Neural cell (in vitro differentiated cells): ENCODE measurements around the gene GNPTG. TPM values are rescaled to one million over a fixed set of nuclear protein-coding genes. Genes with fewer than 3 reads are reported as not detected.

ENCODE experiments used
- H2AFZ ChIP-seq: fragments of 200-600, 300-800 bp; sonication (generic), shearing (Covaris generic); 2 replicates; pipeline ENCODE4 v1.6.0; 2014; ENCODE audit warnings: low read depth, mild to moderate bottlenecking, antibody characterized with exemption, low read length, moderate library complexity
- H3F3A ChIP-seq: fragments of 200-600 bp; shearing (Covaris generic); 2 replicates; pipeline ENCODE4 v1.6.1; 2016; ENCODE audit warnings: mild to moderate bottlenecking, moderate library complexity, mixed read lengths, antibody characterized with exemption, low read length; ENCODE audit not compliant: insufficient read depth, poor library complexity, severe bottlenecking
- H3K27ac ChIP-seq: fragments of 200-600, 300-800 bp; sonication (generic), shearing (Covaris generic); 2 replicates; pipeline ENCODE4 v1.5.1; 2014; ENCODE audit warnings: mild to moderate bottlenecking, low read length, moderate library complexity
- H3K27me3 ChIP-seq: fragments of 300-800, 200-600 bp; sonication (generic), shearing (Covaris generic); 2 replicates; pipeline ENCODE4 v1.6.0; 2014; ENCODE audit warnings: mild to moderate bottlenecking, low read depth, low read length, moderate library complexity; ENCODE audit not compliant: insufficient read depth
- H3K36me3 ChIP-seq: fragments of 300-800, 200-600 bp; sonication (generic), shearing (Covaris generic); 2 replicates; pipeline ENCODE4 v1.5.1; 2014; ENCODE audit warnings: mild to moderate bottlenecking, antibody characterized with exemption, low read length, moderate library complexity; ENCODE audit not compliant: insufficient read depth
- H3K4me2 ChIP-seq: fragments of 300-800, 200-600 bp; sonication (generic), shearing (Covaris generic); 2 replicates; pipeline ENCODE4 v1.6.0; 2014; ENCODE audit warnings: mild to moderate bottlenecking, low read length
- H3K4me3 ChIP-seq: fragments of 300-800, 200-600 bp; sonication (generic), shearing (Covaris generic); 2 replicates; pipeline ENCODE4 v1.5.1; 2014; ENCODE audit warnings: mild to moderate bottlenecking, low read length, moderate library complexity
- H3K79me2 ChIP-seq: fragments of 200-600 bp; shearing (Covaris generic); replicated peaks from 2 replicates; pipeline ENCODE4 v1.6.0; 2014; ENCODE audit warnings: mild to moderate bottlenecking, low read length, moderate library complexity; ENCODE audit not compliant: insufficient read depth
- H3K9ac ChIP-seq: fragments of 300-800, 200-600 bp; sonication (generic), shearing (Covaris generic); 2 replicates; pipeline ENCODE4 v1.6.1; 2016; ENCODE audit warnings: mild to moderate bottlenecking, low read length, mixed read lengths
- H3K9me2 ChIP-seq: fragments of 200-600 bp; shearing (Covaris generic); 2 replicates; pipeline ENCODE4 v1.6.1; 2016; ENCODE audit warnings: mild to moderate bottlenecking, low read length, mixed read lengths; ENCODE audit not compliant: insufficient read depth
- H3K9me3 ChIP-seq: fragments of 200-600, 300-800 bp; sonication (generic), shearing (Covaris generic); 2 replicates; pipeline ENCODE4 v1.6.1; 2016; ENCODE audit warnings: mild to moderate bottlenecking, mixed run types, low read length, moderate library complexity, mixed read lengths
- H4K20me1 ChIP-seq: fragments of 200-600 bp; shearing (Covaris generic); 2 replicates; pipeline ENCODE4 v1.6.1; 2016; ENCODE audit warnings: mild to moderate bottlenecking, mixed run types; ENCODE audit not compliant: insufficient read depth
- EP300 ChIP-seq: fragments of 450-650 bp; conservative IDR thresholded peaks from 2 replicates; pipeline ENCODE4 v1.6.1; 2014; ENCODE audit warnings: antibody characterized with exemption, mild to moderate bottlenecking, moderate library complexity; ENCODE audit not compliant: poor library complexity, severe bottlenecking
- EZH2 ChIP-seq: fragments of 200-600, 300-800 bp; shearing (Covaris generic), sonication (generic); IDR thresholded peaks from 2 replicates; pipeline ENCODE4 v1.6.1; 2014; ENCODE audit warnings: antibody characterized with exemption, low read length, borderline replicate concordance, mild to moderate bottlenecking; ENCODE audit not compliant: insufficient read depth, poor library complexity, severe bottlenecking
- MXI1 ChIP-seq: fragments of 450-650 bp; conservative IDR thresholded peaks from 2 replicates; pipeline ENCODE4 v1.6.1; 2014; ENCODE audit warnings: antibody characterized with exemption, mild to moderate bottlenecking; ENCODE audit not compliant: poor library complexity, severe bottlenecking
- POLR2AphosphoS5 ChIP-seq: IDR thresholded peaks from 2 replicates; pipeline ENCODE4 v1.6.1; 2012
- RAD21 ChIP-seq: fragments of 450-650 bp; conservative IDR thresholded peaks from 2 replicates; pipeline ENCODE4 v1.6.1; 2014; ENCODE audit warnings: antibody characterized with exemption, mild to moderate bottlenecking, moderate library complexity
- SMC3 ChIP-seq: fragments of 450-650 bp; conservative IDR thresholded peaks from 2 replicates; pipeline ENCODE4 v1.6.1; 2014; ENCODE audit warnings: antibody characterized with exemption, mild to moderate bottlenecking, moderate library complexity; ENCODE audit not compliant: poor library complexity
- TAF1 ChIP-seq: IDR thresholded peaks from 2 replicates; pipeline ENCODE4 v1.6.1; 2012; ENCODE audit warnings: low read depth
- polyA plus RNA-seq: library from polyadenylated mRNA; depleted of rRNA; stranded (reverse); fragments of >200 nt; gene quantifications from 2 replicates; pipeline ENCODE4 v1.2.3, GENCODE V29; 2014
- TF ChIP-seq, protein P1 (sequence below): IDR thresholded peaks from 2 replicates; pipeline ENCODE4 v1.6.1; 2012; ENCODE audit warnings: borderline replicate concordance
- TF ChIP-seq, protein P2 (sequence below): fragments of 450-650 bp; IDR thresholded peaks from 2 replicates; pipeline ENCODE4 v1.5.1; 2014; ENCODE audit warnings: antibody characterized with exemption, mild to moderate bottlenecking, moderate library complexity; ENCODE audit not compliant: poor library complexity, severe bottlenecking

The GNPTG gene
- polyA plus RNA-seq, 1 donor from 2014 or later: 90.5 TPM

DNA sequence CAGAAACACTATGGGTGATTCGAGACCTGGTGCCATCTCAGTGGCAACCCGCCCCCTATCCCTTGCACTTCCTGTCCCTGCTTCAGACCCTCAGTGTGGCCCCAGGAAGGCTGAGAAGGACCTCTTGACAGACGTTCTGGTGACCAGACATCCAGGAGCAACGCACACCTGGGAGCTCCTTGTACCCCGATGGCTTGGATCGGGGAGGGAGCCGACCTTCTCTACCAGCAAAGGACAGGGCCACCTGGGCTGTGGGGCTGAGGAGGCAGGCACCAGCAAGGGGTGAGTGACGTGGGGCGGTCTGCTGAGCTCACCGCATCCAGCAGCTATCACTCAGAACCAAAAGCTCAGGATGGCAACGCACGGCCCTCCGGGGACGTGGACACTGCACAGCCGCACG lies 35.6 kb downstream of the GNPTG start:
- Histone ChIP-seq H3K4me3 (no peak overlapping the region), H3K9me3 (no peaks in the 10 kb centered on the region), H3K4me2 (no peak overlapping the region), H3K27me3 (no peaks in the 10 kb centered on the region), H3K79me2 (no peaks in the 10 kb centered on the region), H4K20me1 (no peaks in the 10 kb centered on the region), H3K9ac (no peak overlapping the region), H3F3A (no peaks in the 10 kb centered on the region), H3K36me3 (no peaks in the 10 kb centered on the region), H3K27ac (no peak overlapping the region), H2AFZ (no peak overlapping the region), H3K9me2 (no peaks in the 10 kb centered on the region)
- TF ChIP-seq MXI1 (no peak), POLR2AphosphoS5 (no peak), EZH2 (no peak), SMC3 (no peak), RAD21 (no peak), TAF1 (no peak), EP300 (no peak)
- TF ChIP-seq, protein P1, sequence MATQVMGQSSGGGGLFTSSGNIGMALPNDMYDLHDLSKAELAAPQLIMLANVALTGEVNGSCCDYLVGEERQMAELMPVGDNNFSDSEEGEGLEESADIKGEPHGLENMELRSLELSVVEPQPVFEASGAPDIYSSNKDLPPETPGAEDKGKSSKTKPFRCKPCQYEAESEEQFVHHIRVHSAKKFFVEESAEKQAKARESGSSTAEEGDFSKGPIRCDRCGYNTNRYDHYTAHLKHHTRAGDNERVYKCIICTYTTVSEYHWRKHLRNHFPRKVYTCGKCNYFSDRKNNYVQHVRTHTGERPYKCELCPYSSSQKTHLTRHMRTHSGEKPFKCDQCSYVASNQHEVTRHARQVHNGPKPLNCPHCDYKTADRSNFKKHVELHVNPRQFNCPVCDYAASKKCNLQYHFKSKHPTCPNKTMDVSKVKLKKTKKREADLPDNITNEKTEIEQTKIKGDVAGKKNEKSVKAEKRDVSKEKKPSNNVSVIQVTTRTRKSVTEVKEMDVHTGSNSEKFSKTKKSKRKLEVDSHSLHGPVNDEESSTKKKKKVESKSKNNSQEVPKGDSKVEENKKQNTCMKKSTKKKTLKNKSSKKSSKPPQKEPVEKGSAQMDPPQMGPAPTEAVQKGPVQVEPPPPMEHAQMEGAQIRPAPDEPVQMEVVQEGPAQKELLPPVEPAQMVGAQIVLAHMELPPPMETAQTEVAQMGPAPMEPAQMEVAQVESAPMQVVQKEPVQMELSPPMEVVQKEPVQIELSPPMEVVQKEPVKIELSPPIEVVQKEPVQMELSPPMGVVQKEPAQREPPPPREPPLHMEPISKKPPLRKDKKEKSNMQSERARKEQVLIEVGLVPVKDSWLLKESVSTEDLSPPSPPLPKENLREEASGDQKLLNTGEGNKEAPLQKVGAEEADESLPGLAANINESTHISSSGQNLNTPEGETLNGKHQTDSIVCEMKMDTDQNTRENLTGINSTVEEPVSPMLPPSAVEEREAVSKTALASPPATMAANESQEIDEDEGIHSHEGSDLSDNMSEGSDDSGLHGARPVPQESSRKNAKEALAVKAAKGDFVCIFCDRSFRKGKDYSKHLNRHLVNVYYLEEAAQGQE: no peak
- TF ChIP-seq, protein P2, sequence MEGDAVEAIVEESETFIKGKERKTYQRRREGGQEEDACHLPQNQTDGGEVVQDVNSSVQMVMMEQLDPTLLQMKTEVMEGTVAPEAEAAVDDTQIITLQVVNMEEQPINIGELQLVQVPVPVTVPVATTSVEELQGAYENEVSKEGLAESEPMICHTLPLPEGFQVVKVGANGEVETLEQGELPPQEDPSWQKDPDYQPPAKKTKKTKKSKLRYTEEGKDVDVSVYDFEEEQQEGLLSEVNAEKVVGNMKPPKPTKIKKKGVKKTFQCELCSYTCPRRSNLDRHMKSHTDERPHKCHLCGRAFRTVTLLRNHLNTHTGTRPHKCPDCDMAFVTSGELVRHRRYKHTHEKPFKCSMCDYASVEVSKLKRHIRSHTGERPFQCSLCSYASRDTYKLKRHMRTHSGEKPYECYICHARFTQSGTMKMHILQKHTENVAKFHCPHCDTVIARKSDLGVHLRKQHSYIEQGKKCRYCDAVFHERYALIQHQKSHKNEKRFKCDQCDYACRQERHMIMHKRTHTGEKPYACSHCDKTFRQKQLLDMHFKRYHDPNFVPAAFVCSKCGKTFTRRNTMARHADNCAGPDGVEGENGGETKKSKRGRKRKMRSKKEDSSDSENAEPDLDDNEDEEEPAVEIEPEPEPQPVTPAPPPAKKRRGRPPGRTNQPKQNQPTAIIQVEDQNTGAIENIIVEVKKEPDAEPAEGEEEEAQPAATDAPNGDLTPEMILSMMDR: no peak

DNA sequence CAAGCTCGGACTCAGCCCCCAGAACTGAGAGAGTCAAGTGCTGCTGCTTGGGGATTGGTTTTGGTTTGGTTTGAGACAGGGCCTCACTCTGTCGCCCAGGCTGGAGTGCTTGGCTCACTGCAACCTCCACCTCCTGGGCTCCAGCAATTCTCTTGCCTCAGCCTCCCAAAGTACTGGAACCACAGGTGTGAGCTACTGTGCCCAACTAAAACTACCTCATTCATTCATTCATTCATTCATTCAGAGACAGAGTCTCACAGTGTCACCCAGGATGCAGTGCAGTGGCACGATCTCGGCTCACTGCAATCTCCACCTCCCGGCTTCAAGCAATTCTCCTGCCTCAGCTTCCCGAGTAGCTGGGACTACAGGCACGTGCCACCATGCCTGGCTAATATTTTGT lies 38.0 kb downstream of the GNPTG start:
- TF ChIP-seq TAF1: no peak
- TF ChIP-seq, protein P1: no peak
- TF ChIP-seq EZH2: no peak
- no peak for TF ChIP-seq SMC3
- TF ChIP-seq POLR2AphosphoS5: no peak
- TF ChIP-seq, protein P2: no peak
- no peak for TF ChIP-seq EP300
- TF ChIP-seq RAD21: no peak
- no peak for TF ChIP-seq MXI1
- Histone ChIP-seq H3F3A (no peaks in the 10 kb centered on the region), H3K27me3 (no peaks in the 10 kb centered on the region), H2AFZ (no peak overlapping the region), H3K36me3 (no peaks in the 10 kb centered on the region), H3K9me2 (no peaks in the 10 kb centered on the region), H3K4me2 (no peak overlapping the region), H3K9me3 (no peaks in the 10 kb centered on the region), H3K9ac (no peak overlapping the region), H3K4me3 (no peak overlapping the region), H3K79me2 (no peaks in the 10 kb centered on the region), H4K20me1 (no peaks in the 10 kb centered on the region), H3K27ac (no peak overlapping the region)
